T-helper 2 cell (primary cell): Measurements from ENCODE around the gene TMEM231.
A peak's percentile ranks its signal among the peaks of the same experiment; 100 is the strongest.
"Not testable (repeated sequence)": the region's sequence is repeated elsewhere in the genome, so short reads cannot be mapped to it uniquely, and the experiment has no call there.

Experiments
- DNase-seq, 5 experiments: peaks; one replicate each; pipeline versions ENCODE4 v3.0.0 to v3.0.0-alpha.2; 2012 to 2022
- total RNA-seq, 2 donors: gene quantifications; one replicate each; lab custom pipeline; 2026; lab: John Stamatoyannopoulos, UW

Gene TMEM231
- total RNA-seq = 2.5 to 4.4 reads per million in 2 donors

GRCh38 chr16:75555707-75556430, at the start of gene TMEM231:
TSS of gene TMEM231 (minus strand) at chr16:75556252. CDS start at chr16:75556209, 43 bp downstream.
- peak; percentile 90 to 98 (median 96) for DNase-seq

- no peak for DNase-seq
These were observed 47.2 kb upstream of the TMEM231 start for GRCh38 chr16:75603241-75603640.

GRCh38 chr16:75599452-75600277, 43.6 kb upstream of the TMEM231 start:
- no peak for DNase-seq

- DNase-seq = peak in 1 of 5 experiments; percentile 59
These were observed 38.1 kb upstream of the TMEM231 start for GRCh38 chr16:75593825-75594820.

GRCh38 chr16:75593308-75593707, 37.3 kb upstream of the TMEM231 start:
- DNase-seq = no peak

- not testable (repeated sequence) for DNase-seq
These were observed 35.9 kb upstream of the TMEM231 start for GRCh38 chr16:75591927-75592326.

- no peak for DNase-seq
These were observed 35.1 kb upstream of the TMEM231 start for GRCh38 chr16:75590920-75591843.

GRCh38 chr16:75589306-75589705, 33.3 kb upstream of the TMEM231 start:
- DNase-seq = no peak

GRCh38 chr16:75588716-75589115, 32.7 kb upstream of the TMEM231 start:
- DNase-seq = no peak

- DNase-seq = no peak
These were observed 28.1 kb upstream of the TMEM231 start for GRCh38 chr16:75584108-75584507.

GRCh38 chr16:75579281-75579834, 23.3 kb upstream of the TMEM231 start:
- DNase-seq = no peak

- DNase-seq = no peak
These were observed 22.7 kb upstream of the TMEM231 start for GRCh38 chr16:75578725-75579124.

- no peak for DNase-seq
These were observed 22.2 kb upstream of the TMEM231 start for GRCh38 chr16:75578212-75578611.

GRCh38 chr16:75576384-75576811, 20.3 kb upstream of the TMEM231 start:
- no peak for DNase-seq

- DNase-seq = no peak
These were observed 19.9 kb upstream of the TMEM231 start for GRCh38 chr16:75575958-75576357.

GRCh38 chr16:75573955-75574354, 17.9 kb upstream of the TMEM231 start:
- DNase-seq = no peak

- DNase-seq = no peak
These were observed 17.0 kb upstream of the TMEM231 start for GRCh38 chr16:75572864-75573542.

GRCh38 chr16:75570396-75571065, 14.5 kb upstream of the TMEM231 start:
- DNase-seq = no peak

GRCh38 chr16:75567911-75568310, 11.9 kb upstream of the TMEM231 start:
- DNase-seq = no peak

GRCh38 chr16:75566758-75567255, 10.8 kb upstream of the TMEM231 start:
- DNase-seq = peak in 4 of 5 experiments; percentile 3 to 39 (median 14)
